Bronchial epithelial cell (primary cell): ENCODE results near the gene SYDE2. TPM values are rescaled to one million over a fixed set of nuclear protein-coding genes. Genes with fewer than 3 reads are reported as not detected.

Experiments used
- DNase-seq: peaks from one replicate; pipeline ENCODE4 v3.0.0-alpha.2; 2010; ENCODE audit warnings: low read depth
- FAIRE-seq: peaks from 2 replicates; lab custom pipeline; 2011; peaks lifted over from hg19 to GRCh38; lab: Jason Lieb, UNC
- H3K27me3 ChIP-seq: 2 replicates; pipeline ENCODE4 v1.5.1; 2011; ENCODE audit warnings: low read length; ENCODE audit not compliant: control insufficient read depth, insufficient read depth
- H3K36me3 ChIP-seq: 2 replicates; pipeline ENCODE4 v1.5.1; 2011; ENCODE audit warnings: low read length; ENCODE audit not compliant: control insufficient read depth, insufficient read depth
- H3K4me3 ChIP-seq: 2 replicates; pipeline ENCODE4 v1.5.1; 2011; ENCODE audit warnings: mild to moderate bottlenecking, low read depth, low read length, control low read depth
- total RNA-seq: library from RNA; depleted of rRNA; stranded (reverse); fragments of >200 nt; gene quantifications from 2 replicates; pipeline ENCODE4 v1.2.1, GENCODE V29; 2014
- TF ChIP-seq, protein P1 (sequence below): IDR thresholded peaks from 2 replicates; pipeline ENCODE4 v1.5.1; 2011; ENCODE audit warnings: mild to moderate bottlenecking, moderate library complexity, low read length, control low read depth, inconsistent platforms; ENCODE audit not compliant: insufficient read depth, severe bottlenecking

The SYDE2 gene
- total RNA-seq, 1 donor from 2014 or later, result 4.7 TPM

DNA sequence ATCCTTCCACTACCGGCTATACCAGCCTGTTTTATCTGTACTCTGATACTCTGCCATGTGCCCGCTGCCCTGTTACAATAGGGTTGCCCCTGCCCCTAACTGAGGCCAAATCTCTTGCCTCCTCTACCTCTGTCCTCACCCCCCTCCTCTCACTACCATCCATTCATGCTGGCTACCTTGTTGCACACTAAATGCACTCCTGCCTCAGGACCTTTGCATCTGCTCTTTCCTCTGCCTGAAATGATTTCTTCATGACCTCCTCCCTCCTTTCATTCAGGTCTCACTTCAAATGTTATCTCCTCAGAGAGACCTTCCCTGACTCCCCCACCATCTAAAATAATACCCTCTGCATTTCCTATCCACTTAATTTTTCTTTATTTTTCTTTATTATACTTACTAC, 7.7 kb upstream of the SYDE2 start:
- Histone ChIP-seq H3K27me3 (no peaks in the 10 kb centered on the region), H3K36me3 (no peaks in the 10 kb centered on the region), H3K4me3 (no peak overlapping the region)
- DNase-seq (no peak), FAIRE-seq (no peak)
- TF ChIP-seq, protein P1, sequence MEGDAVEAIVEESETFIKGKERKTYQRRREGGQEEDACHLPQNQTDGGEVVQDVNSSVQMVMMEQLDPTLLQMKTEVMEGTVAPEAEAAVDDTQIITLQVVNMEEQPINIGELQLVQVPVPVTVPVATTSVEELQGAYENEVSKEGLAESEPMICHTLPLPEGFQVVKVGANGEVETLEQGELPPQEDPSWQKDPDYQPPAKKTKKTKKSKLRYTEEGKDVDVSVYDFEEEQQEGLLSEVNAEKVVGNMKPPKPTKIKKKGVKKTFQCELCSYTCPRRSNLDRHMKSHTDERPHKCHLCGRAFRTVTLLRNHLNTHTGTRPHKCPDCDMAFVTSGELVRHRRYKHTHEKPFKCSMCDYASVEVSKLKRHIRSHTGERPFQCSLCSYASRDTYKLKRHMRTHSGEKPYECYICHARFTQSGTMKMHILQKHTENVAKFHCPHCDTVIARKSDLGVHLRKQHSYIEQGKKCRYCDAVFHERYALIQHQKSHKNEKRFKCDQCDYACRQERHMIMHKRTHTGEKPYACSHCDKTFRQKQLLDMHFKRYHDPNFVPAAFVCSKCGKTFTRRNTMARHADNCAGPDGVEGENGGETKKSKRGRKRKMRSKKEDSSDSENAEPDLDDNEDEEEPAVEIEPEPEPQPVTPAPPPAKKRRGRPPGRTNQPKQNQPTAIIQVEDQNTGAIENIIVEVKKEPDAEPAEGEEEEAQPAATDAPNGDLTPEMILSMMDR, result no peak

DNA sequence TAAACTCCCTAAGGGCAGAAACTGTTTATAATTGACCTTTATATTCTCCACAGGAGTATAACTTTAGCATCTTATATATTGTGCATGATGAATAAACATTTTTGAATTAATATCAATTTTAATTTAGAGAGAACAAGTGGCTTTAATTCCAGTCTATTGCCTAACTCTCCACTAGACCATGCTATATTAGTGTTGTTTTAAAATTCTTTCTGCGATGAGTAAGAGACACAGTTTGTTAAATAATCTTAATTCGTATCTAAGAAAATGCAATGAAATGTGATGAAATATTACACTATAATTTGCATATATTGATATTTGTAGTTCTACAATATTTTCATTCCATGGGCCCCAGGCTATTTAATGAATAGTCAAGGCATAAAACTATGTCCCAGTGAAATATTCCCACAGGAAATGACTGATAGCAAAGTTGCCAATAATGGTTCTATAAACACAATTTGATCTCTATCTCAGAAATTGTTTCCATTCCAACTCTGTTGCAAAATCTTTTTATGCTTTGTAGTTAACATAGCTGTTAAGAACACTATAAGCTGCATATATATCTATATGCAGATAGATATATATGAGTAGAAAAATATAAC, 2.9 kb upstream of the SYDE2 start:
- FAIRE-seq (no peak), DNase-seq (no peak)
- Histone ChIP-seq H3K4me3 (no peak overlapping the region), H3K36me3 (no peaks in the 10 kb centered on the region), H3K27me3 (no peaks in the 10 kb centered on the region)
- TF ChIP-seq, protein P1, result no peak

DNA sequence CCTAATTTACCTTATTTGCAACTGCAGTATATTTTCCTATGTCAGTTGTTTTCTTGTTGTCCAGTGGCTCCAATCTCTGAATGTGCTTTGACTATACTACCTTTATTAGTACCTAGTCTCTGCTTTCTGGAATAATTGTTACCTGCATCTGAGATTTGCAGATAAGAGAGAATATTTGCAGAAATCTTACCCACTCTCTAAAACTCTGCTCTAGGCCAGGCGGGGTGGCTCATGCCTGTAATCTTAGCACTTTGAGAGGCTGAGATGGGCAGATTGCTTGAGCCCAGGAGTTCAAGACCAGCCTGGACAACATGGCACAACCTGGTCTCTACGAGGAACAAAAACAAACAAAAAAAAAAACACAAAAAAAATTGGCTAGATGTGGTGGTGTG, 2.0 kb upstream of the SYDE2 start:
- TF ChIP-seq, protein P1, result no peak
- H3K36me3 ChIP-seq, result no peaks in the 10 kb centered on the region
- FAIRE-seq (no peak), DNase-seq (no peak)
- H3K27me3 ChIP-seq, result no peaks in the 10 kb centered on the region
- H3K4me3 ChIP-seq, result no peak overlapping the region

DNA sequence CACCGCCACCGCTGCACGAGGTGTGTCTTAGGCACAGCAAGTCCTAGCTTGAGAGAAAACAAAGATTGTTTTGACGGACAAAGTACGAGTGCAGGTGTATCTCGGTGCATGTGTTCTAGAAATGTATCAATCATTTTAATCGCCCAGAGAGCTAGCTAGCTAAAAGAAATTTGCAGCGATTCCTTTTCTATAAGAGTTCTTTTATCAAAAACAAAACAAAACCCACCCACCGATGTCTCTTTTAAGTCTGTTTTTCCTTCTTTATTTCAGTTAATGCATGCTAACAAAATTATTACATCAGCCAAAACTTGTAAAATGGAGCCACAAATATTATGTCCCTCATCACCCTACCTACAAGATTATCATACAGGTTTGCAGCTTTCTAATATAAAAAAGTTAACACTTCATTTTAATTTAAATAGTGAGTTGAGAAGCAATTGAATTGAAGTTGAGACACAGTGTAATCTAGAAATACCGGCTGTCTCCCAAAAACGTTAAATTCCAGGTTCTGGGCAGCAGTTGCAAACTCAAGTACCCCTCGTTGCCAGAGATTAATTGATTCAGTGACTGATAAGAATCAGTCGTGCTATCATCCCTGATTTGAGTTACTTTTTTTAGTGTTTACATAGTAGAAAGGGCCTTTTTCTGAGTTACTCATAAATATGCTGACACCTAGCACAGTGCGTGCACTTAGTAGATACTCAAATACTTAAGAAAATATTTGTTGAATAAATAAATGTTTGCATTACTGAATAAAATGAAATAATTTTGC, 1.5 kb upstream of the SYDE2 start:
- Histone ChIP-seq H3K4me3 (peak overlapping the region; percentile 84), H3K27me3 (no peaks in the 10 kb centered on the region), H3K36me3 (no peaks in the 10 kb centered on the region)
- DNase-seq (peak; percentile 29), FAIRE-seq (no peak)
- TF ChIP-seq, protein P1, result no peak

DNA sequence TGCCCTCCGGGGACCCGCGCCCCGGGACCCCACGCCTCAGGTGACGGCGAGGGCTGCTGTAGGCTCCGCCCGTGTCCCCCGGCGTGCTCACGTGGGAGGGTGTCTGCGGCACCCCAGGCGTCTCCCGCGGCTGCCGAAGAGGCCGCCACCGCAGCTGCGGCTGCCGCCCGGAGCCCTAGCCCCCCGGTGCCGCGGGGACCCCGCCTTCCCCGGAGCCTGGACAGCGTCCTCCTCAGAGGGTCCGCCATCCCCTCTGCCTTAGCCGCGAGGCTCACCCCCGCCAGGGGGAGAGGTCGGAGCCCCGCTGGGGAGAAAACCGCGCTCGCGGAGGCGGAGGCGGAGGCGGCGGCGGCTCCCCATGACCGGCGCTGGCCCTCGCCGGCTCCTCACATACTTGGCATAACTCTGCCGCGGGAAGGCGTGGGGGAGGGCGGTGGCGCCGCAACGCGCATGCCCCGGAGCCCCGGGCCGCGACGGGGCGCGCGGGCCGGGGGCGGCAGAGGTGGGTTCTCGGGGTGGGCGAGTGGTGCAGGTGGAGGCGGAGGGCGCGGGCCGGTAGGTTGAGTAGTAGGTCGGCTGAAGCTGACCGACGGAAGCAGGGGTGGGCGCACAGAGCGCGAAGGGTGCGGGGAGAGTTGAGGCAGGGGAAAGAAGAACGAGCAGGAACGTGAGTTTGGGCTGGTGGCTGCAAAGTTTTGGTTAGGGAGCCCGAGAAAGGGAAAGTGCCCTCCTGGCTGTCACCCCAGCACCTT, 700 bp upstream of the SYDE2 start:
- Histone ChIP-seq H3K4me3 (peak overlapping the region; percentile 84), H3K36me3 (no peaks in the 10 kb centered on the region), H3K27me3 (no peaks in the 10 kb centered on the region)
- TF ChIP-seq, protein P1, result no peak
- no peak for DNase-seq
- FAIRE-seq, result no peak
